GM23248 (cell line): ENCODE results near the gene AJAP1. TPM values are rescaled to one million over a fixed set of nuclear protein-coding genes. Genes with fewer than 3 reads are reported as not detected.
A peak's percentile ranks its signal among the peaks of the same experiment; 100 is the strongest.

Experiments
- DNase-seq: peaks from one replicate; pipeline ENCODE4 v3.0.0-alpha.2; 2015
- H2AFZ ChIP-seq: fragments of 200-600 bp; sonication (generic); 2 replicates; pipeline ENCODE4 v1.6.1; 2016; ENCODE audit warnings: antibody characterized with exemption
- H3F3A ChIP-seq: fragments of 200-600 bp; sonication (generic); 2 replicates; pipeline ENCODE4 v1.6.1; 2016; ENCODE audit warnings: mild to moderate bottlenecking, antibody characterized with exemption, mixed run types; ENCODE audit not compliant: insufficient read depth
- H3K27ac ChIP-seq: fragments of 200-600 bp; sonication (generic); 2 replicates; pipeline ENCODE4 v1.5.1; 2016; ENCODE audit warnings: mild to moderate bottlenecking
- H3K27me3 ChIP-seq: fragments of 200-600 bp; sonication (generic); replicated peaks from 2 replicates; pipeline ENCODE4 v1.6.1; 2016; ENCODE audit warnings: mild to moderate bottlenecking; ENCODE audit not compliant: insufficient read depth
- H3K36me3 ChIP-seq: fragments of 200-600 bp; sonication (generic); 2 replicates; pipeline ENCODE4 v1.6.1; 2016; ENCODE audit warnings: low read depth, mild to moderate bottlenecking
- H3K4me1 ChIP-seq: fragments of 200-600 bp; sonication (generic); 2 replicates; pipeline ENCODE4 v1.6.1; 2016; ENCODE audit warnings: mild to moderate bottlenecking; ENCODE audit not compliant: insufficient read depth
- H3K4me2 ChIP-seq: fragments of 200-600 bp; sonication (generic); one replicate; pipeline ENCODE4 v1.6.1; 2016; ENCODE audit warnings: mild to moderate bottlenecking; ENCODE audit not compliant: unreplicated experiment
- H3K4me3 ChIP-seq: fragments of 200-600 bp; sonication (generic); 2 replicates; pipeline ENCODE4 v1.5.1; 2016; ENCODE audit warnings: mild to moderate bottlenecking
- H3K79me2 ChIP-seq: fragments of 200-600 bp; sonication (generic); 2 replicates; pipeline ENCODE4 v1.6.1; 2016; ENCODE audit warnings: mild to moderate bottlenecking; ENCODE audit not compliant: insufficient read depth
- H3K9ac ChIP-seq: fragments of 200-600 bp; sonication (generic); 2 replicates; pipeline ENCODE4 v1.6.1; 2016; ENCODE audit warnings: mild to moderate bottlenecking
- H3K9me2 ChIP-seq: fragments of 200-600 bp; sonication (generic); 2 replicates; pipeline ENCODE4 v1.6.1; 2016; ENCODE audit warnings: mixed run types, mild to moderate bottlenecking, moderate library complexity; ENCODE audit not compliant: insufficient read depth
- H3K9me3 ChIP-seq: fragments of 200-600 bp; sonication (generic); one replicate; pipeline ENCODE4 v1.6.1; 2017; ENCODE audit warnings: low read depth
- H4K20me1 ChIP-seq: fragments of 200-600 bp; sonication (generic); 2 replicates; pipeline ENCODE4 v1.6.0; 2016; ENCODE audit not compliant: insufficient read depth
- EZH2 ChIP-seq: fragments of 200-600 bp; sonication (generic); IDR thresholded peaks from 2 replicates; pipeline ENCODE4 v1.6.1; 2018; ENCODE audit warnings: antibody characterized with exemption, mild to moderate bottlenecking; ENCODE audit not compliant: insufficient read depth, poor library complexity, severe bottlenecking
- EZH2phosphoT487 ChIP-seq: fragments of 200-600 bp; sonication (generic); IDR thresholded peaks from 2 replicates; pipeline ENCODE4 v1.6.1; 2018; ENCODE audit warnings: antibody characterized with exemption, moderate library complexity, mild to moderate bottlenecking, low read depth; ENCODE audit not compliant: insufficient read depth
- WGBS, 2 experiments: methylation state at CpG; one replicate each; pipeline ENCODE4 v1.1.6; 2015 to 2017; ENCODE audit warnings: low lambda C conversion rate in 2 of 2, low coverage in 1 of 2; ENCODE audit errors: missing lambda C conversion rate in 2 of 2; 5-methylcytosine and 5-hydroxymethylcytosine counted together
- in situ Hi-C: fragments of 300-500 bp; cut with MboI; formaldehyde crosslinking; loops from 2 replicates; pipeline ENCODE4 v1.15.0; 2020
- polyA plus RNA-seq: library from polyadenylated mRNA; unstranded; fragments of >200 nt; fragmentation: Nextera tagmentation; extraction: Ambion mirVana; gene quantifications from 2 replicates; pipeline ENCODE4 v1.2.1, GENCODE V29; 2016
- total RNA-seq: library from RNA; depleted of rRNA; stranded (reverse); fragments of >200 nt; shearing (Covaris generic); gene quantifications from 2 replicates; pipeline ENCODE4 v1.2.3, GENCODE V29; 2014

AJAP1 gene
- total and polyA plus RNA-seq, 2 experiments from 2014 or later = 0.03 to 0.86 TPM

- H2AFZ ChIP-seq = no peak overlapping the region
- H3K9me2 ChIP-seq = no peaks in the 10 kb centered on the region
- H3K9me3 ChIP-seq = no peaks in the 10 kb centered on the region
- no peak for TF ChIP-seq EZH2phosphoT487
- H4K20me1 ChIP-seq = no peaks in the 10 kb centered on the region
- no peak for DNase-seq
- H3F3A ChIP-seq = no peaks in the 10 kb centered on the region
- no peaks in the 10 kb centered on the region for H3K36me3 ChIP-seq
- no peaks in the 10 kb centered on the region for H3K4me1 ChIP-seq
- H3K79me2 ChIP-seq = no peaks in the 10 kb centered on the region
- no peak overlapping the region for H3K9ac ChIP-seq
- WGBS, 2 experiments = 12 to 15% methylated on average over 3 of the region's 3 CpGs
- no peak overlapping the region for H3K4me2 ChIP-seq
- in situ Hi-C loops = no loop called here
- no peaks in the 10 kb centered on the region for H3K27me3 ChIP-seq
- no peak overlapping the region for H3K27ac ChIP-seq
- no peak overlapping the region for H3K4me3 ChIP-seq
Observed at GRCh38 chr1:4750177-4750576, 95.8 kb downstream of the AJAP1 start.

GRCh38 chr1:4752059-4752458, 97.7 kb downstream of the AJAP1 start:
- no peaks in the 10 kb centered on the region for H3K9me3 ChIP-seq
- DNase-seq = no peak
- no peak overlapping the region for H3K4me3 ChIP-seq
- H2AFZ ChIP-seq = no peak overlapping the region
- H3K4me2 ChIP-seq = no peak overlapping the region
- no peaks in the 10 kb centered on the region for H3K36me3 ChIP-seq
- H3K4me1 ChIP-seq = no peaks in the 10 kb centered on the region
- H3F3A ChIP-seq = no peaks in the 10 kb centered on the region
- no peaks in the 10 kb centered on the region for H3K9me2 ChIP-seq
- H3K27ac ChIP-seq = no peak overlapping the region
- no peak overlapping the region for H3K9ac ChIP-seq
- no peak for TF ChIP-seq EZH2phosphoT487
- no peak for TF ChIP-seq EZH2
- no peaks in the 10 kb centered on the region for H3K27me3 ChIP-seq
- WGBS, 2 experiments = 10 to 13% methylated on average over 3 to 4 of the region's 4 CpGs
- in situ Hi-C loops = no loop called here
- no peaks in the 10 kb centered on the region for H4K20me1 ChIP-seq
- no peaks in the 10 kb centered on the region for H3K79me2 ChIP-seq

GRCh38 chr1:4754816-4755215, 100.4 kb downstream of the AJAP1 start:
- H3K4me2 ChIP-seq = no peak overlapping the region
- no peak overlapping the region for H3K4me3 ChIP-seq
- no peaks in the 10 kb centered on the region for H3F3A ChIP-seq
- TF ChIP-seq EZH2phosphoT487 = no peak
- TF ChIP-seq EZH2 = no peak
- no peaks in the 10 kb centered on the region for H3K9me3 ChIP-seq
- H3K27me3 ChIP-seq = no peaks in the 10 kb centered on the region
- no peaks in the 10 kb centered on the region for H3K79me2 ChIP-seq
- no peaks in the 10 kb centered on the region for H4K20me1 ChIP-seq
- H3K36me3 ChIP-seq = no peaks in the 10 kb centered on the region
- H3K27ac ChIP-seq = no peak overlapping the region
- no peaks in the 10 kb centered on the region for H3K4me1 ChIP-seq
- no peak for DNase-seq
- H3K9me2 ChIP-seq = no peaks in the 10 kb centered on the region
- WGBS, 2 experiments = 32 to 33% methylated on average over 2 of the region's 2 CpGs
- no peak overlapping the region for H2AFZ ChIP-seq
- H3K9ac ChIP-seq = no peak overlapping the region
- in situ Hi-C loops = no loop called here

DNA sequence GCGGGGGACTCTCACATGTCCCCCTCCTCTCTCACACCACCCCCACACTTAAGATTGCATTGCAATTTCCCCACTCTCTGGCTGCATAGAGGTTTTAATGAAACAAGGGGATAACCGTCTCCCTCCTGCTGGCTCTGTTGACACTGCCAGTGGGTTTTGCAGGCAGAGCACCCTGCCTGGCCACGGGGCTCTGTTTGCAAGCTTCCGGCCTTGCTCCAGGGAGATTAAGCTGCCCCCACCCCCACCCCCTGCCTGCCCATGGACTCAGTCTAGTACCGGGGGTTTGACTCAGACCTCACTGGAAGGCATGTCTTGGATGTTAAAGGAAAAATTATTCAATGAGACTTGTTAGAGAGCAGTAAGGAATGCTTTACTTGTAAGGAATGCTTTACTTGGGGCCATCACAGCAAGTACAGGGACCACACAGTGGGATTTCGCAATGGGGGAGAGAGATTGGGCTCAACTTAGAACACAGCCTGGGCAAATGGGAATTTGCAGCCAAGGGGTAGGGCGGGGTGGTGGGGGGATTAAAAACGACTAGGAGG, 101.0 kb downstream of the AJAP1 start:
- Histone ChIP-seq H3K27me3 (no peaks in the 10 kb centered on the region), H3K4me3 (no peak overlapping the region), H4K20me1 (no peaks in the 10 kb centered on the region), H3K9me2 (no peaks in the 10 kb centered on the region), H2AFZ (no peak overlapping the region), H3K27ac (no peak overlapping the region), H3F3A (no peaks in the 10 kb centered on the region), H3K9ac (no peak overlapping the region), H3K9me3 (no peaks in the 10 kb centered on the region), H3K36me3 (no peaks in the 10 kb centered on the region), H3K4me2 (no peak overlapping the region), H3K4me1 (no peaks in the 10 kb centered on the region), H3K79me2 (no peaks in the 10 kb centered on the region)
- WGBS, 2 experiments = 3 to 7% methylated on average over 8 of the region's 8 CpGs
- peak; percentile 3 for DNase-seq
- in situ Hi-C loops = no loop called here
- TF ChIP-seq EZH2phosphoT487 (no peak), EZH2 (no peak)

GRCh38 chr1:4755864-4756504, 101.6 kb downstream of the AJAP1 start:
- no peaks in the 10 kb centered on the region for H3K9me2 ChIP-seq

More at GRCh38 chr1:4755864-4756504, 101.6 kb downstream of the AJAP1 start:
- H3K9me3 ChIP-seq = no peaks in the 10 kb centered on the region
- no peak overlapping the region for H3K27ac ChIP-seq
- no peaks in the 10 kb centered on the region for H3K4me1 ChIP-seq
- H3F3A ChIP-seq = no peaks in the 10 kb centered on the region
- no peak for DNase-seq
- H2AFZ ChIP-seq = no peak overlapping the region
- no peaks in the 10 kb centered on the region for H3K27me3 ChIP-seq
- no peak overlapping the region for H3K9ac ChIP-seq
- no peak for TF ChIP-seq EZH2
- TF ChIP-seq EZH2phosphoT487 = no peak
- no peaks in the 10 kb centered on the region for H3K79me2 ChIP-seq
- no peak overlapping the region for H3K4me3 ChIP-seq
- in situ Hi-C loops = no loop called here
- no peaks in the 10 kb centered on the region for H4K20me1 ChIP-seq
- H3K4me2 ChIP-seq = no peak overlapping the region
- WGBS, 2 experiments = 28% methylated on average over 8 of the region's 8 CpGs
- no peaks in the 10 kb centered on the region for H3K36me3 ChIP-seq
